Prostate gland (tissue), 2 donors: ENCODE data around the gene PPP1R13B.

Experiments used
- CTCF ChIP-seq, 4 experiments: fragments of 200-600 bp in 2 of 4; fragments of 450-650 bp in 2 of 4; sonication (generic) in 2 of 4; IDR thresholded peaks; 1 replicate in 3 of 4; 2 replicates in 1 of 4; pipeline ENCODE4 v1.5.1; 2016 to 2019; ENCODE audit warnings: antibody characterized with exemption in 4 of 4, mild to moderate bottlenecking in 2 of 4, moderate library complexity in 2 of 4
- POLR2A ChIP-seq: fragments of 450-650 bp; IDR thresholded peaks from one replicate; pipeline ENCODE4 v1.6.1; 2016; ENCODE audit warnings: antibody characterized with exemption, mild to moderate bottlenecking
- POLR2AphosphoS5 ChIP-seq: sonication (generic); formaldehyde crosslinking; IDR thresholded peaks from one replicate; pipeline ENCODE4 v1.6.1; 2017; ENCODE audit warnings: antibody characterized with exemption

GRCh38 chr14:103746701-103747100, 100.7 kb downstream of the PPP1R13B start:
- TF ChIP-seq CTCF (IDR thresholded peaks at IDR 0.05) (no peak), POLR2AphosphoS5 (no peak), POLR2A (no peak)
